PC-9 (cell line): Measurements from ENCODE around the gene ALKBH5. TPM values are rescaled to one million over a fixed set of nuclear protein-coding genes. Genes with fewer than 3 reads are reported as not detected.

Experiments
- BruUV-seq: library from RNA; stranded (reverse); fragments of 400-500 nt; replicated peaks from 2 replicates; lab custom pipeline; 2021; lab: Mats Ljungman, UMichigan
- CTCF ChIA-PET: fragments of 300-600 bp; sonication (Branson Sonifier 250); formaldehyde crosslinking; loops from one replicate; lab custom pipeline; 2022; ENCODE audit warnings: antibody characterized with exemption; lab: Charles Lee
- POLR2A ChIA-PET: fragments of 300-600 bp; sonication (Branson Sonifier 250); formaldehyde crosslinking; loops from one replicate; lab custom pipeline; 2022; ENCODE audit warnings: antibody characterized with exemption; ENCODE audit not compliant: unreplicated experiment; lab: Charles Lee
- DNase-seq, 2 experiments: peaks; one replicate each; pipeline versions ENCODE4 v3.0.0 to v3.0.0-alpha.2; 2015 to 2022; ENCODE audit warnings: mixed read lengths in 1 of 2
- H2AFZ ChIP-seq: fragments of 200-600 bp; sonication (generic); 2 replicates; pipeline ENCODE4 v1.8.1; 2017; ENCODE audit warnings: antibody characterized with exemption
- H3F3A ChIP-seq: fragments of 200-600 bp; sonication (generic); 2 replicates; pipeline ENCODE4 v1.8.1; 2017; ENCODE audit warnings: antibody characterized with exemption, mild to moderate bottlenecking, low read depth; ENCODE audit not compliant: insufficient read depth
- H3K27ac ChIP-seq: fragments of 200-600 bp; sonication (generic); 2 replicates; pipeline ENCODE4 v1.6.1; 2016; ENCODE audit warnings: mixed run types
- H3K27me3 ChIP-seq: fragments of 200-600 bp; sonication (generic); 2 replicates; pipeline ENCODE4 v1.6.1; 2016; ENCODE audit warnings: low read depth, mixed run types; ENCODE audit not compliant: insufficient read depth
- H3K36me3 ChIP-seq: fragments of 200-600 bp; sonication (generic); 2 replicates; pipeline ENCODE4 v1.6.1; 2016; ENCODE audit warnings: low read depth, mixed run types
- H3K4me1 ChIP-seq: fragments of 200-600 bp; sonication (generic); replicated peaks from 2 replicates; pipeline ENCODE4 v1.6.1; 2016; ENCODE audit warnings: mixed run types; ENCODE audit not compliant: insufficient read depth
- H3K4me2 ChIP-seq: fragments of 200-600 bp; sonication (generic); 2 replicates; pipeline ENCODE4 v1.6.1; 2017; ENCODE audit warnings: mixed run types
- H3K4me3 ChIP-seq: fragments of 200-600 bp; sonication (generic); 2 replicates; pipeline ENCODE4 v1.6.1; 2016; ENCODE audit warnings: mixed run types
- H3K79me2 ChIP-seq: fragments of 200-600 bp; sonication (generic); 2 replicates; pipeline ENCODE4 v1.6.1; 2017; ENCODE audit warnings: low read depth, mixed run types
- H3K9me2 ChIP-seq: fragments of 200-600 bp; sonication (generic); 2 replicates; pipeline ENCODE4 v1.8.1; 2017; ENCODE audit warnings: mild to moderate bottlenecking; ENCODE audit not compliant: insufficient read depth
- H3K9me3 ChIP-seq: fragments of 200-600 bp; sonication (generic); 2 replicates; pipeline ENCODE4 v1.8.1; 2016; ENCODE audit warnings: low read depth; ENCODE audit not compliant: insufficient read depth
- H4K20me1 ChIP-seq: fragments of 200-600 bp; sonication (generic); 2 replicates; pipeline ENCODE4 v1.8.1; 2017; ENCODE audit not compliant: insufficient read depth
- EZH2 ChIP-seq: fragments of 200-600 bp; sonication (generic); IDR thresholded peaks from 2 replicates; pipeline ENCODE4 v1.8.0; 2017; ENCODE audit warnings: antibody characterized with exemption, low read depth
- intact Hi-C: fragments of 100-400 bp; cut with micrococcal nuclease; formaldehyde crosslinking; loops from one replicate; pipeline ENCODE4 v1.10.0; 2022; ENCODE audit not compliant: unreplicated experiment
- total RNA-seq: library from RNA; stranded (reverse); gene quantifications from 2 replicates; pipeline ENCODE4 v1.2.3, GENCODE V29; 2021
- TF ChIP-seq, protein P1 (sequence below): fragments of 200-600 bp; sonication (generic); conservative IDR thresholded peaks from 2 replicates; pipeline ENCODE4 v1.6.1; 2017; ENCODE audit warnings: mixed run types, antibody characterized with exemption, mild to moderate bottlenecking, moderate library complexity

The ALKBH5 gene
- total RNA-seq, 1 experiment from 2014 or later: 117 TPM

DNA sequence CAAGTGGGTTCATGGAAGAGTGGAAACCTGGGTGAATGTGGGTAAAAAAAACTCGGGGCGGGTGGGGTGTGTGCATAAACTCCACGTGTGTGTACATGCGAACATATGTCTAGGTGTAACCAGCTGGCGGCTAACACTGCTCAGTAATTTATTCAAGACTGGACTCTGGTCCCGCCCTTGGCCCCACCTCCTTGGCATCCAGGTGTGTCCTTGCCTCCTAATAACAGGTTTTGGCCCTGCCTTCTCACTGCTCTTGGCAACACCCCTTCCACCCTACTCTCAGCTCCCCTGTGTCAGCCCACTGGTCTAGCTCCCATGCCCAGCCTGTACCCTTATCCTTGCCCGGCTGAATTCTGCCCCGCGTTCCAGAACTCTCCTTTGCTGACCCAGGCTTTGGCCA, 66.6 kb downstream of the ALKBH5 start:
- Histone ChIP-seq H2AFZ (no peak overlapping the region), H3K4me2 (no peak overlapping the region), H3K79me2 (peaks cover 7% of the 10 kb centered on the region), H3F3A (peaks cover 40% of the 10 kb centered on the region; the same call in 1 of the 2 replicates), H3K4me3 (no peak overlapping the region), H3K9me2 (no peaks in the 10 kb centered on the region), H3K9me3 (no peaks in the 10 kb centered on the region), H3K27ac (no peak overlapping the region), H4K20me1 (peaks cover 37% of the 10 kb centered on the region), H3K4me1 (no peaks in the 10 kb centered on the region), H3K36me3 (peaks cover 56% of the 10 kb centered on the region), H3K27me3 (no peaks in the 10 kb centered on the region)
- ChIA-PET CTCF (no interaction called here), POLR2A (interaction anchor here (0.5 kb wide), 1 partner anchor 113 kb away, joined by 3 read pairs; the partner anchor contains the start of gene SHMT1)
- DNase-seq: peak; percentile 51 to 62
- TF ChIP-seq, protein P1, sequence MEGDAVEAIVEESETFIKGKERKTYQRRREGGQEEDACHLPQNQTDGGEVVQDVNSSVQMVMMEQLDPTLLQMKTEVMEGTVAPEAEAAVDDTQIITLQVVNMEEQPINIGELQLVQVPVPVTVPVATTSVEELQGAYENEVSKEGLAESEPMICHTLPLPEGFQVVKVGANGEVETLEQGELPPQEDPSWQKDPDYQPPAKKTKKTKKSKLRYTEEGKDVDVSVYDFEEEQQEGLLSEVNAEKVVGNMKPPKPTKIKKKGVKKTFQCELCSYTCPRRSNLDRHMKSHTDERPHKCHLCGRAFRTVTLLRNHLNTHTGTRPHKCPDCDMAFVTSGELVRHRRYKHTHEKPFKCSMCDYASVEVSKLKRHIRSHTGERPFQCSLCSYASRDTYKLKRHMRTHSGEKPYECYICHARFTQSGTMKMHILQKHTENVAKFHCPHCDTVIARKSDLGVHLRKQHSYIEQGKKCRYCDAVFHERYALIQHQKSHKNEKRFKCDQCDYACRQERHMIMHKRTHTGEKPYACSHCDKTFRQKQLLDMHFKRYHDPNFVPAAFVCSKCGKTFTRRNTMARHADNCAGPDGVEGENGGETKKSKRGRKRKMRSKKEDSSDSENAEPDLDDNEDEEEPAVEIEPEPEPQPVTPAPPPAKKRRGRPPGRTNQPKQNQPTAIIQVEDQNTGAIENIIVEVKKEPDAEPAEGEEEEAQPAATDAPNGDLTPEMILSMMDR: no peak
- TF ChIP-seq EZH2: no peak
- intact Hi-C loops: no loop called here
- no TSS peak for BruUV-seq

DNA sequence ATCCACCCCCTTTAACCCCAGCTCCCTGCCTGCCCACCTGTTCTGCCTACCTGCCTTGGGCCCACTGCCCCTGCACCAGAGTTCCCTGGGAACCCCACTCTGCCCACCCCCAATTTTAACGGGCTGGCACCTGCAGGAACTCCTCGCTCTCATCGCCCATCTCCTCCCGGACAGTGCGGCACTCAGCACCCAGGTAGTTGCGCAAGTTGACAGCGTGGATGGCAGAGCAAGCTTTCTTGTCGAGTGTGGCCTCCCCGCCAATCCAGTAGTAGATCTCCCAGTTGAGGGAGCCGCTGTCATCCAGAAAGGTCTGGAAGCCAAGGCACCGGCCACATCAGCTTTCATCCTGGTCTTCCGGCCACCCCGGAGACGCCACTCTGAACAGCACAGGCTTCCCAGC, 67.1 kb downstream of the ALKBH5 start:
- no peak for DNase-seq
- no peak overlapping the region for H3K4me2 ChIP-seq
- ChIA-PET CTCF (no interaction called here), POLR2A (interaction anchor here (0.5 kb wide), 1 partner anchor 113 kb away, joined by 3 read pairs; the partner anchor contains the start of gene SHMT1)
- H3K9me3 ChIP-seq: no peaks in the 10 kb centered on the region
- BruUV-seq: no TSS peak
- H4K20me1 ChIP-seq: peaks cover 40% of the 10 kb centered on the region
- H3K36me3 ChIP-seq: peaks cover 55% of the 10 kb centered on the region
- no peak overlapping the region for H3K4me3 ChIP-seq
- H3K27me3 ChIP-seq: no peaks in the 10 kb centered on the region
- TF ChIP-seq EZH2: no peak
- TF ChIP-seq, protein P1: no peak
- H3K9me2 ChIP-seq: no peaks in the 10 kb centered on the region
- no peak overlapping the region for H2AFZ ChIP-seq
- peaks cover 38% of the 10 kb centered on the region; the same call in 1 of the 2 replicates for H3F3A ChIP-seq
- intact Hi-C loops: no loop called here
- no peaks in the 10 kb centered on the region for H3K4me1 ChIP-seq
- peaks cover 11% of the 10 kb centered on the region for H3K79me2 ChIP-seq
- no peak overlapping the region for H3K27ac ChIP-seq

DNA sequence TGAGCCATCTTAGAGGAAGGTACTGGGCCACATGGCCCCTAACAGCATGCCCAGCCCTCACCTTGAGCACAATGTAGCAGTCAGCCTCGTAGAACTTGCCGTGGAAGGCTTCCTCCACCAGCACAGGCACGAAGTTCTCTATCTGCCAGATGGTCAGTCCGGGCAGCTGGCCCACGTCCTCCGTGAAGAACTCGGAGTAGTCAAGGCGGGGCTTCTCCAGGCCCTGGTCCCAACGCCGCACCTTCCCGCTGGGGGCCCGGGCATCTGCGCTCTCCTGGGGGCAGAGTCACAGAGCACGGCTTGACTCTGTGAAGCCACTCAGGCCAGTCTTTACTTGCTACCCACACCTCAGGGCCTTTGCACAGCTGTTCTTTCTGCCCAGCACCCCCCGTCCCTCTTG, 67.6 kb downstream of the ALKBH5 start:
- CTCF ChIA-PET: no interaction called here
- peaks cover 43% of the 10 kb centered on the region for H4K20me1 ChIP-seq

More for the DNA sequence above, 67.6 kb downstream of the ALKBH5 start:
- intact Hi-C loops: no loop called here
- no peak overlapping the region for H3K4me2 ChIP-seq
- POLR2A ChIA-PET: no interaction called here
- H3F3A ChIP-seq: peaks cover 34% of the 10 kb centered on the region; the same call in 1 of the 2 replicates
- peaks cover 55% of the 10 kb centered on the region for H3K36me3 ChIP-seq
- no peaks in the 10 kb centered on the region for H3K9me2 ChIP-seq
- no peak for DNase-seq
- H3K27me3 ChIP-seq: no peaks in the 10 kb centered on the region
- H3K9me3 ChIP-seq: no peaks in the 10 kb centered on the region
- TF ChIP-seq EZH2: no peak
- TF ChIP-seq, protein P1: no peak
- no peak overlapping the region for H2AFZ ChIP-seq
- no peak overlapping the region for H3K27ac ChIP-seq
- no TSS peak for BruUV-seq
- peaks cover 16% of the 10 kb centered on the region for H3K79me2 ChIP-seq
- H3K4me1 ChIP-seq: peaks cover 3% of the 10 kb centered on the region; the same call in 1 of the 2 replicates
- no peak overlapping the region for H3K4me3 ChIP-seq
